HG03039 (cell line): ENCODE results near the gene DHFR2.
"Not testable (repeated sequence)": the region's sequence is repeated elsewhere in the genome, so short reads cannot be mapped to it uniquely, and the experiment has no call there.

Experiments used
- ATAC-seq: cut with Tn5 transposase; IDR thresholded peaks from one replicate; pipeline ENCODE4 v1.9.1; 2021; ENCODE audit warnings: mild to moderate bottlenecking, moderate library complexity; ENCODE audit not compliant: unreplicated experiment

DHFR2 gene

DNA sequence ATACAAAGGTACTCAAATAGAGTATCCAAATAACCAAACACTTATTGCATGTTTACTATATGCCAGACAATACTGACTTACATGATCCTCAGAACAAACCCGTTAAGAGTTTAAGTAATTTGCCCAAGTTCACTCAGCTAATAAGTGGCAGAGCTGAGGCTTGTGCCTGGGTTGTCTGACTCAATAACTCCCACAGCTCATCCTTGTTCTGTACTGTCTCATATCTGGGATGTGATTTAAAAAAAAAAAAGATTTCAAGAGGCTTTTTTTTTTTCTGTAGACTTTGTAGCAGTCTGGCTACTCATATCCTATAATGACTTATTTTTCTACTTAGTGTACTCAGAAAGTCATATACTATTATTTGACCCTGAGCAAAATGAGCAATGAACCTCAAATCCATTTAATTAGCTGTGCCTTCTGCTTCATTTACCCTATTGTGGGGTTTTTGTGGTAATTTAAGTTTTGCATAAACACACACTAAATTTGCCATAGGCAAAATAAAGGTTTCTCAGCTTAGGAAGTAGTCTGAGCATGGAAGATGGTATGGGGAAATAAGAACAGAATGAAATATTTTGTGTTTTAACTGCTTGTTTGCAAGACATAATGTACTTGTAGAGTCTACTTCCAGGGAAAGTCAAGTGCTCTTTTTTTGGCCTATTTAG lies 3.2 kb upstream of the DHFR2 start:
- no peak for ATAC-seq

DNA sequence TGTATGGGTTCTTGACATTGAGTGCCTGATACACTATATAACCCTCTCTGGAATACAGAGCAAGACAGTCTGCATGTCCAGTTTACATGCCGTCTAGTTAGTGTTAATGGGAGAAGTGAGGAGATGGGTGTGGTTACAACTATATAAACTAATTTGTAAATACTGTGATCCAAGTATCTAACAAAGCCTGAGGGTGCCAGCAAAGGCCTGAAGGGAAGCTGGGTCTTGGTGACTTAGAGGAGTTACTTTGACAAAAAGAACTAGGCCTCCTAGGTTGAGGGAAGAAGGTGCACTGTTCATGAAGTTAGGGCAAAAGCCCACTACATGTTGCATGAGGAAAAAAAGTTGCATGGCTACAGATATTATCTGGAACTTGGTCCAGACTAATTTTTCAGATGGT lies 2.4 kb upstream of the DHFR2 start:
- ATAC-seq = no peak

DNA sequence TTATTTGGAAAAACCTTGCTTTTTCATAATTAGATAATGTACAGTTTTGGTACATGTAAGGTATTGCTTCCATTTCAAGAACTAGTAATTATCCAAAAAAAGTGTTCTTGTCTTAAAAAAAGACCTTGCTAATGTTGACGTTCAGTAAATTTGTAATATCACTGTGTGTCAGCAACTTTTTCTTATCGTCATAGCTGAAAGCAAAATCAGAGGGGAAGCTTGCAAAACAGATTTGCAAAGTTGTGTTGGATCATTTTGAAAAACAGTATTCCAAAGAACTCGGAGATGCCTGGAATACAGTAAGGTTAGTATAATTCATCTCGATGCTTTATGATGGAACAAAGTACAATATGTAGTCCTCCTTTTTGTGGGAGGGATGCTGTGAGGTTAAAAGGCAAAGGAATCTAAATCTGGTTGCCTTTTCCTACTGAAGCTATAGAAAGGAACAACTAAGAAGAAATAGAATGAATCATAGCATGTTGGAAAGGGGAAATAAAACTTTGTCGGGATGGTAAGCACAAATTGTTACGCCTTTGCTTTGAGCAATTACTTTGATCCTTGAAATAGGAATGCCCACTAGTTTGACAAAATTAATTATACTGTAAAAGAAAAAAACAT lies 1.6 kb upstream of the DHFR2 start:
- ATAC-seq = no peak

DNA sequence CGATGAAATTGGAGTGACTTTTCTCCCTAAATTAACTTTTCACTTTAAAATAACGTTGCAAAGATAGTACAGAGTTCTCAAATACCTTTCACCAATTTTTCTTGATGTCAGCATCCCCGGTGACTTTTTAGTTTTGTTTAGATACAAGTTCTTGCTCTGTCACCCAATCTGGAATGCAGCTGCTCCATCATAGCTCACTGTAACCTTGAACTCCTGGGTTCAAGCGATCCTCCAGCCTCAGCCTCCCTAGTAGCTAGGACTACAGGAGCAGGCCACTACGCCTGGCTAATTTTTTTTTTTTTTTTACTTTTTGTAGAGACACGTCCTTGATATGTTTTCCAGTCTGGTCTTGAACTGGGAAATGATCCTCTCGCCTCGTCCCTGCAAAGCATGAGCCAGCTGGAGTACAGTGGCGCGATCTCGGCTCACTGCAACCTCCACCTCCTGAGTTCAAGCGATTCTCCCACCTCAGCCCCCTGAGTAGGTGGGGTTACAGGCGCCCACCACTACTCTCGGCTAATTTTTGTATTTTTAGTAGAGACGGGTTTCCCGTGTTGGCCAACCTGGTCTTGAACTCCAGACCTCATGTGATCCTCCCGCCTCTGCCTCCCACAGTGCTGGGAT lies 892 bp upstream of the DHFR2 start:
- no peak for ATAC-seq

DNA sequence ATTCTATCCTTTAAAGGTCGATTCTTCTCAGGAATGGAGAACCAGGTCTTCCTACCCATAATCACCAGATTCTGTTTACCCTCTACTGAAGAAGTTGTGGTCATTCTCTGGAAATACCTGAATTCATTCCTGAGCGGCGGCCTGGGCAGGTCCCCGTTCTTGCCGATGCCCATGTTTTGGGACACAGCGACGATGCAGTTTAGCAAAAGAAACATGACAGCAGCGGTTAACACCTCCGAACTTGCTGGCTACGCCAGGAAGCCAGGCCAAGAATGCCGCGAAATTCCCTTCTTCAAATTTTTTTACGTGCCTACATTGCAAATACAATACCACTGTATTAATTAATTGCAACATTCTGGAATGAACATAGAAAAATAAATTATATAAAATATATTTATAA lies 1.4 kb downstream of the DHFR2 start:
- ATAC-seq = no peak

DNA sequence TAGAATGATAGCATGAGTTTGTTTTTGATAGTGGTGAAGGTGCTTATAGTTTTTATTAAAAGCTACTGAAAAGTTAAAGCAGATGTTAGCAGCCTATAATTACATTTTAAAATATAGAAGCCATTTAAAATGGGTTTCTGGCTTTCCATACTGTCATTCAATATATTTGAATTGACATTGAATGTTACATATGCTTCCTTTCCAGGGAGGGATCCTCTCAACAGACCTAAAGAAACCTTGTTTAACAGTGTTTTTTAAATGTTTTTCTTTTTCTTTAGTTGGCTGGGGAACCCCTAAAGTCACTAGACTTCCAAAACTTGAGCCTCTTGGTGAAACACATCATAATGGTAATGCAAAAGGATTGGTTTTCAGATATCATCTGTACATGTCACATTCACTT lies 12.2 kb downstream of the DHFR2 start:
- no peak for ATAC-seq

DNA sequence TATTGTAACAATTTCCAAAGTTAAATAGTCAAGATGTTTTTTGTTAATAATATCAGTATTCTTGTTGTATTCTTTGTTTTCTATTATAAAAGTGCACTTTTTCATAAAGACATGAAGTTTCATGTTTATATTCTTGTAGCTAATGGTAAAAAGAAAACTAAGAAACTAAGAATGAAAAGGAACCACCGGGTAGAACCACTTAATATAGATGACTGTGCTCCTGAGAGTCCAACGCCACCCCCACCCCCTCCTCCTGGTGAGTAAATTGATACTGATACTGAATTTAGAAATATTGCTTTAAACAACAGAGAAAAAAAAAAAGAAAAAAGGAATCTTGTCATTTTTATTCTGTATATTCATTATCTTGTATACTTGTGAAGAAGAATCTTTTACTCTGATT lies 13.4 kb downstream of the DHFR2 start:
- ATAC-seq = no peak

DNA sequence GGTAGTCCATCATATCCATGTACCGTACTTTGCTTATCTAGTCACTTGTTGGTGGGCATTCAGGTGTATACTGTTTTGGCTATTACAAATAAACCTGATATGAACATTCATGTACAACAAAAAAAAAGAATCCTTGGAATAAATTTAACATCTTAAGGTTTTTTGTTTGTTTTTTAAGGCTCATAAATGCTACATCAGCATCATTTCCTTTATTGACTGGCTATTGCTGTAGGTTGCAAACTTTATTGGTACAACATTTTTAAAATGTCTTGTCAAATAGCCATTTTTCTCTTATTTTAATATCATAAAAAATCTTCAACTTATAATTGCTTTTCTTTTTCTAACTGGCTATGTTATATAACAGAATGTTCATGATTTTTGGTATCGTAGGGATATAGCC lies 16.2 kb downstream of the DHFR2 start:
- no peak for ATAC-seq

DNA sequence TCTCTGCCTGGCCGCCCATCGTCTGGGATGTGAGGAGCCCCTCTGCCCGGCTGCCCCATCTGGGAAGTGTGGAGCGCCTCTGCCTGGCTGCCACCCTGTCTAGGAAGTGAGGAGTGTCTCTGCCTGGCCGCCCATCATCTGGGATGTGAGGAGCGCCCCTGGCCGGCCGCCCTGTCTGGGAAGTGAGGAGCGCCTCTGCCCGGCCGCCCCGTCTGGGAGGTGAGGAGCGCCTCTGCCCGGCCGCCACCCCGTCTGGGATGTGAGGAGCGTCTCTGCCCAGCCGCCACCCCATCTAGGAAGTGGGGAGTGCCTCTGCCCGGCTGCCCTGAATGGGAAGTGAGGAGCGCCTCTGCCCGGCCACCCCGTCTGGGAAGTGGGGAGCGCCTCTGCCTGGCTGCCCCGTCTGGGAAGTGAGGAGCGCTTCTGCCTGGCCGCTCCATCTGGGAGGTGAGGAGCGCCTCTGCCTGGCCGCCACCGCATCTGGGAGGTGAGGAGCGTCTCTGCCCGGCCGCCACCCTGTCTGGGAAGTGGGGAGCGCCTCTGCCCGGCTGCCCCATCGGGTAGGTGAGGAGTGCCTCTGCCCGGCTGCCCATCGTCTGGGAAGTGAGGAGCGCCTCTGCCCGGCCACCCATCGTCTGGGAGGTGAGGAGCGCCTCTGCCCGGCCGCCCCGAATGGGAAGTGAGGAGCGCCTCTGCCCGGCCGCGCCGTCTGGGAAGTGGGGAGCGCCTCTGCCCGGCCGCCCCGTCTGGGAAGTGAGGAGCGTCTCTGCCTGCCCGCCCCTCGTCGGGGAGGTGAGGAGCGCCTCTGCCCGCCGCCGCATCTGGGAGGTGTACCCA lies 18.4 kb downstream of the DHFR2 start:
- ATAC-seq = not testable (repeated sequence)

DNA sequence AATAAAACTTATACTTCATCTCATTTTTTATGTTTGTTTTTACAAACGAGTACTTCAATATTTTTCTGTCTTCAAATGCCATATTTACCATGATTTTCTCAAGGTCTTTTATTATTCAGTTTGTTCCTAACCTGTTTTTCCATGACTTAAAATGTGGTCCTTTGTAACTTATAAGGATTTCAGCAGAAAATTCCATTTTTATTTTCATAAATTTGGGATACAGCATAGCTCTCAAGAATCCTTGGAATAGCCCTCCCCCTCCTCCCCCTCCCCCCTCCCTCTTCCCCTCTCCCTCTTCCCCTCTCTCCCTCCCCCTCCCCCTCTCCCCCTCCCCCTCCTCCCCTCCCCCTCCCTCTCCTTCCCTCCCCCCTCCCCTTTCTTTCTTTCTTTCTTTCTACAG lies 19.4 kb downstream of the DHFR2 start:
- no peak for ATAC-seq

DNA sequence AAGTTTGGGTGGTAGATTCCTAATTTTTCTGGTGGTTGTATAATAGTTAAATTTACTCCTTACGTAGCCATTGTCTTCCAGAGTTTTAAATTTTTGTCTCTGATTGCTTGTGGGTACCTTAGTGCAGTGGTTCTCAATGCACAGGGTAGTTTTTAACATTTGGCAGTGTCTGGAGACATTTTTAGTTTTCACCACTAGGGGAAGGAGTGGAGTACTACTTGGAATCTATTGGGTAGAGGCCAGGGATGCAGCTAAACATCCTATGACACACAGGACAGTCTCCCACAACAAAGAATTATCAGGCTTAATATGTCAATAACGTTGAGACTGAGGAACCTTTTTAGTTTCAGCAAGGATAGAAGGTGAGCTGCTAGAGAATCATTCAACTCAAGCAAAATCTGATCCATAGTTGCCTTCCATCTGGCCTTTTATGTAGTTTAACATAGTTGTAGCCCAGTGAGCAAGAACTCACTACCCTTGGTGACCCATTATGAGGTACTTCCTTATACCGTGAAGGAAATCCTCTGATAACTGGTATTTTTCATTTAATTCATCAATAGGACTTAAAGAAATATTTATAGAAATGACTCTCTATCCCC lies 25.7 kb downstream of the DHFR2 start:
- peak; percentile 82 for ATAC-seq

DNA sequence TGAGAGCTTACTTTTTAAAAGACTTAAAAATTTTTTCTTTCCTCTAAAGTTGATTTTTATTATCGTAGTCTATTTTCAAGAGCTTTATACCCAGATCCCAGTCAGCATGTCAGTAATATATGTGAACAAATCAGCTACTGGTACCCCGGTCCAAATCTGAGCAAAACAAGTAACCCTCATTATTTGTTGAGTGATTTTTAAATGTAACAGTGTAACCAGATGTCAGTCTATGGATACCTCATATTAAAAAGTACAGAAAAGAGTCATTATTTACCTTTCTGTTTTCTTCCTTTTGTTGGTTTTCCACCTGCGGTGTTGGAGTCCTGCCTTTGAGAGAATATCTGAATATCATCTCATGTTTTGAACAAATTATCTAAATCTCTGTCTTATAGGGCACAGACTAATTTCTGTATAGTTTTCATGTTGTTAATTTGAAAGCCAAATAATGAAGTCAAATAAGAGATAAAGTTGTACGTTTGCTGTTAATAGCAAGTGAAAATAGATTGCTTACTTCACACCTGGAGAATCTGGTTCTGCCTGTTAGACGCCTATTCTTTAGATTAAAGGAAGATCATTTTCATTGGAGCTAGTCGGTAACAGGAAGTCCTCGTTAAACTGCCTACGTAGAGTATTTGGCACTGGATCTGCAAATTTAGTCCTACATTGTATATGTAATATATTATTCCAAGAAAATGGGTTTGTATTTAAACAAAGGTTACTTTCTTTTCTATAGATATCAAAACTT lies 34.5 kb downstream of the DHFR2 start, which contains the start of gene STX19:
Gene STX19, minus strand, starts transcription at position 505 of the 745 bp plus-strand sequence. CDS start 13,328 bp downstream, outside the sequence.
- ATAC-seq = no peak

DNA sequence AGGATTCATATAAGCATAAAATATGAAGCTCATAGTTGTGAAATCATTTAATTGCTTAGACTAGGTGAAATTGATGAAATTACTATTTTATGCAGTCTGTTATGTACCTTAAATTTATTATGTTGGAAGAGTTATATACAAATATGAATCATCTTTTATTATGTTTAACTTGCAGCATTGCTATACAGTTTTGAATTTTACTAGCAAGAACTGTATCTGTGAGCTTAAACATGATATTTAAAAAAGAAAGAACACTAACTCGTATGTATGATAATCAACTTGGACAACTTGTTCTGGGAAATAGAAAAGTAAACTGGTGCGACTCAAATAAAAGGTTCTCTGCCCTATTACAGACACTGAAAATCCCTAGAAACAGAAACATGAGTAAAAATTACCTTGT lies 36.1 kb downstream of the DHFR2 start:
- ATAC-seq = no peak

DNA sequence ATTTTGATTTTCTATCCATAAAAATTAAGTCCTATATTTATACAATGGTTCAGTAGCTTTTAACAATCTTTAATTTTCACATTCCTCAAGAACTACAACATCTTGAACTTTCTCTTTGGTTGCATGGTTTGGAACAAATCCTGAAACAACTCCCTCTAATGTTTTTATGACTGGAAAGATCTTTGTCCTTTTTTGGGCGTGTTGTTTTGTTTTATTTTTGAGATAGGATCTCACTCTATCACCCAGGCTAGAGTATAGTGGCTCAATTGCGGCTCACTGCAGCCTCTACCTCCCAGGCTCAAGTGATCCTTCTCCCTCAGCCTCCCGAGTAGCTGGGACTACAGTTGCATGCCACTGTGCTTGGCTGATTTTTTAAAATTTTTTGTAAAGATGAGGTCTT lies 38.3 kb downstream of the DHFR2 start:
- no peak for ATAC-seq

DNA sequence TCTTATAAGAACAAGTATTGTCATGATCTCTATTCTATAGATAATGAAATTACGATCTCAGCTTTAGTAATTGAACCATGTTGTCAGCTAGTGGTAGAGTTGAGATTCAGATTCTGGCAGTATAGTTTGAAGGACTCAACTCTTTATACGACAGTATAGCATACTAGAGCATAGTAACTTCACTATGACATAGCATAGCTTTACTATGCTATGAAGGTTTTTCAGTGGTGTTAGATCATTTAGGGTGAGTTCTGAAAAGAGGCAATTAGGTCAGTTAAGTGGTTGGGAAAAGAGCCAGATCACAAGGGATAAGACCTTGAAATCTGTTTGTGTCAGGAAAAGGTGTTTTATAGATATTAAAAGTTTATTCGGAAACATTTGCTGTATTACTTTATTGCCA lies 42.4 kb downstream of the DHFR2 start:
- ATAC-seq = no peak

DNA sequence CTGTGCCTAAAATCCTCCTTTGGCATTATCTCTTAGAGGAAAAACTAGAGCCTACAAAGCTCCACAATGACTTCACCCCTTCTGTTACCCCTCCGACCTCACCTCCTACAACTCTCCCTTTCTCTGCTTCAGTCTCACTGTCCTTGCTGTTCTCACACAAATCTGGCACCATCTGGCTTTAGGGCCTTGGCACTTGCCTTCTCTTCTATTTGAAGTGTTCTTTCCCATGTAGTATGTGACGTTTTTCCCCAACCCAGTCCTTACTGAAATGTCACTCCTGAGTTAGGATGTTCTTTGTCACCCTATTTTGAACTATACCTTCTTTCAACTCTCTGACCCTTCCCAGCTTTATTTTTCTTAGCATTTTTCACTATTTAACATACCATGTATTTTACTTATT lies 43.1 kb downstream of the DHFR2 start:
- no peak for ATAC-seq

DNA sequence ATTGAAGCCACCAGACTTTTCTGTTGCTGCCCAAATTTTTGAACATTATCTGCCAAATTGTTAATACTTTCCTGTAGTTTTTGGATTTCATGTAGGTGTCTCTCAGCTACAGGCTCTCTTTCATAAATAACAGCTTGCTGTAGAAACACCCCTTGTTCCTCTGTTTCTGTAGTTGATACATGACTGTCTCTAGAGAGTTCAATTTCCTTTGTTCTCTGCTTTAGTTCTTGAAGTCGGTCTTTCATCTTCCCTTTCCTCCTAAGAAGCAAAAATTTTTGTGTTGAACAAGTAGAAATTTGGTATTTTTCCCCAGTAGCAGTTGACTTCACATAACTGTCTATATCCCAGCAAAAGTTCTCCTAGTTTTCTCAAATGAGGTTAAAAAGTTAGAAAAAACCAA lies 47.7 kb downstream of the DHFR2 start:
- no peak for ATAC-seq

DNA sequence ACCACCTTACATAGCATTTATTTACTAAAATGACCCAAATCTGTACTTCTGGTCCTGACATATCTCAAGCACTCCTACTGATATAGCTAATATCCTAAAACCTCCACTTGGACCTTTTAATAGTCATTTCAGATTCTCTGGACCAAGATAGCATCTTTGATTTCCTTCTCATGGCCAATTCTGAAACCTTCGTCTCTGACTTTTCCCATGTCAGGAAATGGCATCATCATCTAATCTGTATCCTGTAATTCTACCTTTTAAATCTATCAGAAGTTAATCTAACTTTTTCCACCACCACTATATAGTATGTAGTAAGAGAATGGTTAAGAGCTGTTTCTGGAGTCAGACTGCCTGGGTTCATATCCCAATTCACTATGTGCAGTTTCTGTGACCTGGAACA lies 50.5 kb downstream of the DHFR2 start:
- ATAC-seq = no peak

DNA sequence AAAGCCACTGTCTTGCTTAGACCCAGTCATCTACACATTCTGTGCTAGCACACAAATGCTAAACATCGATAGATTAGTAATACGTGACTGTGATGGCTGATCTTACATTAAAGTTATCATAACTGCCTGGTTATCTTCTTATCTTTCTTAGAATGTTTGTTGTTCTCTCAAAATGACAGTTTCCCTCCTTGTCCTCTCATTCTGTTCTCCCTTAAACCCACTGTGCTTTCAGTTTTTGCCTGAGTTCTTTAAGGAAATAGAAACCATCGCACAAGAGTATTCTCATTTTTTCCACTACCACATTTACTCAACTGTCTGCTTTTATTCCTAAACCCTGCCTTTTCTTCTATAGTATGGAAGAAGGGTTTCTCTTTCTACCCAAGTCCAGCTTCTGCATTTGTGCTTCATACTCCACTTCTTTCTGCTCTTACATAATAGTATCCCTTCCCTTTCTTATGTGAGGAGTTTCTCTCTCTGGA lies 51.4 kb downstream of the DHFR2 start:
- no peak for ATAC-seq

DNA sequence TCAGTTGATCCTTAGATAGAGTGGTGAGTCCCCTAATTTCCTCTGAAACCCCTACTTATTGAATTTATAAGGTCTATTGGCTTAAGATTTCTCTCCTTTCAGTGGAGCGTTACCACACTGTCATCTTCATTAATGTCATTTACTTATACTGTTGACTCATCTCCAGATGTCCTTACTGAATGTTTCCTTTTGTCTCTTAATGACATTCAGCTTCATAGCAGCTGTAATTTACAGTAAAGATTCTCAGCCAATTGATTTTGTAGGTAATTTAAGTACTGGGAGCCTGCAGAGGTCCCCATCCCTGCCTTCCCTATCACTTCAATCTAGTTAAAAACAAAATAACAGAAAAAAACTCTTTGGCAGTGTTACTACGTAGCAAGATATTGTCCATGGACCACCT lies 53.1 kb downstream of the DHFR2 start:
- ATAC-seq = no peak
